SK-N-SH treated with all-trans-retinoic acid at 6 μM for 48 hours (cell line): ENCODE results near the gene ING1.

ENCODE experiments used
- ATAC-seq: fragments of 200-7000 bp; cut with Tn5 transposase; 3 replicates; pipeline ENCODE4 v1.9.1; 2020; ENCODE audit warnings: mild to moderate bottlenecking, moderate library complexity
- BACH2 ChIP-seq: fragments of 250-450 bp; sonication (Bioruptor Pico); IDR thresholded peaks from 2 replicates; pipeline ENCODE4 v1.9.0; 2021; ENCODE audit warnings: mild to moderate bottlenecking, borderline replicate concordance
- CREB5 ChIP-seq: fragments of 250-450 bp; sonication (Bioruptor Pico); IDR thresholded peaks from 2 replicates; pipeline ENCODE4 v1.5.1; 2020; ENCODE audit warnings: low read depth, mild to moderate bottlenecking, moderate library complexity
- CSDC2 ChIP-seq: fragments of 250-450 bp; sonication (Bioruptor Pico); IDR thresholded peaks from 2 replicates; pipeline ENCODE4 v1.5.0; 2020; ENCODE audit warnings: mild to moderate bottlenecking, moderate library complexity
- CSRNP3 ChIP-seq: fragments of 250-450 bp; sonication (Bioruptor Pico); IDR thresholded peaks from 2 replicates; pipeline ENCODE4 v1.5.1; 2021; ENCODE audit warnings: mild to moderate bottlenecking, moderate library complexity
- ESRRG ChIP-seq: fragments of 250-450 bp; sonication (Bioruptor Pico); IDR thresholded peaks from 2 replicates; pipeline ENCODE4 v1.6.1; 2021; ENCODE audit warnings: mild to moderate bottlenecking
- GLIS3 ChIP-seq: fragments of 250-450 bp; sonication (Bioruptor Pico); IDR thresholded peaks from 2 replicates; pipeline ENCODE4 v1.5.0; 2020; ENCODE audit warnings: mild to moderate bottlenecking, moderate library complexity
- ISL1 ChIP-seq: fragments of 250-450 bp; sonication (Bioruptor Pico); IDR thresholded peaks from 2 replicates; pipeline ENCODE4 v2.1.2; 2022; ENCODE audit warnings: mild to moderate bottlenecking, moderate library complexity
- OSR1 ChIP-seq: fragments of 250-450 bp; sonication (Bioruptor Pico); IDR thresholded peaks from 2 replicates; pipeline ENCODE4 v1.8.0; 2022; ENCODE audit warnings: moderate library complexity, mild to moderate bottlenecking, inconsistent platforms
- PATZ1 ChIP-seq: fragments of 250-450 bp; sonication (Bioruptor Pico); IDR thresholded peaks from 2 replicates; pipeline ENCODE4 v1.8.0; 2020; ENCODE audit warnings: mild to moderate bottlenecking, moderate library complexity, borderline replicate concordance
- POU6F1 ChIP-seq: fragments of 250-450 bp; sonication (Bioruptor Pico); IDR thresholded peaks from 2 replicates; pipeline ENCODE4 v1.8.0; 2021; ENCODE audit warnings: low read depth, mild to moderate bottlenecking, moderate library complexity, borderline replicate concordance
- PPARA ChIP-seq: fragments of 250-450 bp; sonication (Bioruptor Pico); IDR thresholded peaks from 2 replicates; pipeline ENCODE4 v1.5.0; 2020; ENCODE audit warnings: mild to moderate bottlenecking, borderline replicate concordance
- RARB ChIP-seq: fragments of 250-450 bp; sonication (Bioruptor Pico); IDR thresholded peaks from 2 replicates; pipeline ENCODE4 v1.8.0; 2021; ENCODE audit warnings: mild to moderate bottlenecking, moderate library complexity
- SNAI2 ChIP-seq: fragments of 250-450 bp; sonication (Bioruptor Pico); IDR thresholded peaks from 2 replicates; pipeline ENCODE4 v1.5.0; 2020; ENCODE audit warnings: mild to moderate bottlenecking, moderate library complexity
- TCF4 ChIP-seq: fragments of 250-450 bp; sonication (Bioruptor Pico); IDR thresholded peaks from 2 replicates; pipeline ENCODE4 v1.8.0; 2021; ENCODE audit warnings: mild to moderate bottlenecking, moderate library complexity, borderline replicate concordance
- TOX ChIP-seq: fragments of 250-450 bp; sonication (Bioruptor Pico); IDR thresholded peaks from 2 replicates; pipeline ENCODE4 v1.8.0; 2021; ENCODE audit warnings: mild to moderate bottlenecking, moderate library complexity, borderline replicate concordance
- TSHZ2 ChIP-seq: fragments of 250-450 bp; sonication (Bioruptor Pico); IDR thresholded peaks from 2 replicates; pipeline ENCODE4 v1.5.0; 2020; ENCODE audit warnings: mild to moderate bottlenecking, moderate library complexity
- ZC3H10 ChIP-seq: fragments of 250-450 bp; sonication (Bioruptor Pico); IDR thresholded peaks from 2 replicates; pipeline ENCODE4 v1.5.1; 2021; ENCODE audit warnings: mild to moderate bottlenecking, moderate library complexity
- ZFP3 ChIP-seq: fragments of 250-450 bp; sonication (Bioruptor Pico); IDR thresholded peaks from 2 replicates; pipeline ENCODE4 v1.5.0; 2020; ENCODE audit warnings: mild to moderate bottlenecking, moderate library complexity
- ZFP30 ChIP-seq: fragments of 450-650 bp; formaldehyde crosslinking; IDR thresholded peaks from 2 replicates; pipeline ENCODE4 v1.5.0; 2022; ENCODE audit warnings: mild to moderate bottlenecking, moderate library complexity
- ZNF565 ChIP-seq: fragments of 450-650 bp; formaldehyde crosslinking; conservative IDR thresholded peaks from 2 replicates; pipeline ENCODE4 v1.5.0; 2020; ENCODE audit warnings: low read depth, mild to moderate bottlenecking, moderate library complexity
- ZNF70 ChIP-seq: fragments of 450-650 bp; formaldehyde crosslinking; IDR thresholded peaks from 2 replicates; pipeline ENCODE4 v1.5.0; 2020; ENCODE audit warnings: mild to moderate bottlenecking, moderate library complexity
- ZNF8 ChIP-seq: fragments of 450-650 bp; formaldehyde crosslinking; IDR thresholded peaks from 2 replicates; pipeline ENCODE4 v1.5.0; 2020; ENCODE audit warnings: mild to moderate bottlenecking, moderate library complexity

Gene ING1

GRCh38 chr13:110757296-110757695 lies 43.8 kb downstream of the ING1 start:
- no peak for ATAC-seq
- TF ChIP-seq POU6F1 (CRISPR knock-in tag): no peak

GRCh38 chr13:110758195-110758805 lies 44.8 kb downstream of the ING1 start:
- no peak for ATAC-seq
- no peak for TF ChIP-seq OSR1
- no peak for TF ChIP-seq ZNF8 (CRISPR knock-in tag)
- TF ChIP-seq CSRNP3 (CRISPR knock-in tag): no peak
- TF ChIP-seq RARB (CRISPR knock-in tag): no peak
- TF ChIP-seq PPARA (CRISPR knock-in tag): no peak
- TF ChIP-seq TSHZ2 (CRISPR knock-in tag): no peak
- TF ChIP-seq CSDC2 (CRISPR knock-in tag): no peak
- TF ChIP-seq ZFP30 (CRISPR knock-in tag): no peak
- TF ChIP-seq TOX (CRISPR knock-in tag): no peak
- TF ChIP-seq ZC3H10 (CRISPR knock-in tag): no peak
- no peak for TF ChIP-seq ISL1 (CRISPR knock-in tag)
- no peak for TF ChIP-seq ZFP3 (CRISPR knock-in tag)
- TF ChIP-seq ZNF70 (CRISPR knock-in tag): no peak
- no peak for TF ChIP-seq BACH2 (CRISPR knock-in tag)
- no peak for TF ChIP-seq ESRRG (CRISPR knock-in tag)
- no peak for TF ChIP-seq SNAI2
- no peak for TF ChIP-seq CREB5 (CRISPR knock-in tag)
- TF ChIP-seq GLIS3 (CRISPR knock-in tag): no peak
- no peak for TF ChIP-seq PATZ1 (CRISPR knock-in tag)

GRCh38 chr13:110759710-110760109 lies 46.2 kb downstream of the ING1 start:
- TF ChIP-seq ZNF8 (CRISPR knock-in tag) (no peak), CSDC2 (CRISPR knock-in tag) (no peak), ZFP3 (CRISPR knock-in tag) (no peak), ZC3H10 (CRISPR knock-in tag) (no peak), ESRRG (CRISPR knock-in tag) (no peak), ISL1 (CRISPR knock-in tag) (no peak), SNAI2 (no peak), BACH2 (CRISPR knock-in tag) (no peak), RARB (CRISPR knock-in tag) (no peak), TCF4 (CRISPR knock-in tag) (no peak), PATZ1 (CRISPR knock-in tag) (no peak), ZNF565 (CRISPR knock-in tag) (no peak), OSR1 (no peak), ZNF70 (CRISPR knock-in tag) (no peak), POU6F1 (CRISPR knock-in tag) (no peak)
- no peak for ATAC-seq
